Endothelial cell of umbilical vein (primary cell): ENCODE measurements around the gene CD300C. TPM values are rescaled to one million over a fixed set of nuclear protein-coding genes. Genes with fewer than 3 reads are reported as not detected.

ENCODE experiments used
- BruUV-seq: library from RNA; stranded (reverse); fragments of 400-500 nt; replicated peaks from 2 replicates; lab custom pipeline; 2021; lab: Mats Ljungman, UMichigan
- CTCF ChIA-PET: fragments of 300-600, 350-600 bp; sonication (Branson Sonifier 250); formaldehyde crosslinking; loops from one replicate; lab custom pipeline; 2021; ENCODE audit warnings: antibody characterized with exemption, inconsistent platforms; lab: Charles Lee
- POLR2A ChIA-PET: fragments of 300-600, 350-600 bp; sonication (Branson Sonifier 250); formaldehyde crosslinking; loops from one replicate; lab custom pipeline; 2021; ENCODE audit warnings: antibody characterized with exemption, inconsistent platforms; lab: Charles Lee
- DNase-seq: peaks from one replicate; pipeline ENCODE4 v3.0.0-alpha.2; 2011; ENCODE audit warnings: low read depth, low spot score
- FAIRE-seq: peaks from 2 replicates; lab custom pipeline; 2011; peaks lifted over from hg19 to GRCh38; lab: Jason Lieb, UNC
- H2AFZ ChIP-seq: 2 replicates; pipeline ENCODE4 v1.6.0; 2012; ENCODE audit warnings: low read depth, low read length, control low read depth, inconsistent platforms
- H3K27ac ChIP-seq: 2 replicates; pipeline ENCODE4 v1.5.1; 2011; ENCODE audit warnings: low read depth, mild to moderate bottlenecking, control low read depth, low read length, moderate library complexity; ENCODE audit not compliant: insufficient read depth
- H3K27me3 ChIP-seq, 2 experiments: 2 replicates each; pipeline versions ENCODE4 v1.6.0 to v1.6.1; 2011; ENCODE audit warnings: low read length in 2 of 2, mixed read lengths in 1 of 2; ENCODE audit not compliant: control insufficient read depth in 2 of 2, insufficient read depth in 2 of 2
- H3K36me3 ChIP-seq, 2 experiments: 2 replicates in 1 of 2; 3 replicates in 1 of 2; pipeline ENCODE4 v1.5.1; 2011; ENCODE audit warnings: low read length in 2 of 2, mild to moderate bottlenecking in 1 of 2, moderate library complexity in 1 of 2; ENCODE audit not compliant: control insufficient read depth in 2 of 2, insufficient read depth in 2 of 2; ENCODE audit errors: extremely low read depth in 1 of 2
- H3K4me1 ChIP-seq: 3 replicates; pipeline ENCODE4 v1.5.1; 2011; ENCODE audit warnings: mild to moderate bottlenecking, low read length; ENCODE audit not compliant: control insufficient read depth, insufficient read depth; ENCODE audit errors: extremely low read depth
- H3K4me2 ChIP-seq: 2 replicates; pipeline ENCODE4 v1.6.1; 2011; ENCODE audit warnings: low read length, control low read depth, mixed read lengths; ENCODE audit not compliant: insufficient read depth
- H3K4me3 ChIP-seq, 3 experiments: fragments of 200-600 bp in 1 of 3; sonication (generic), shearing (Covaris generic) in 1 of 3; replicated peaks in 1 of 3; 2 replicates each; pipeline ENCODE4 v1.5.1; 2011 to 2016; ENCODE audit warnings: control low read depth in 3 of 3, low read length in 3 of 3, mild to moderate bottlenecking in 2 of 3, inconsistent platforms in 1 of 3, low read depth in 1 of 3, moderate library complexity in 1 of 3; ENCODE audit not compliant: insufficient read depth in 1 of 3
- H3K79me2 ChIP-seq: 2 replicates; pipeline ENCODE4 v1.6.0; 2012; ENCODE audit warnings: low read length, inconsistent platforms; ENCODE audit not compliant: control insufficient read depth, insufficient read depth
- H3K9ac ChIP-seq: replicated peaks from 2 replicates; pipeline ENCODE3; 2011; ENCODE audit warnings: low read length, control low read depth; ENCODE audit not compliant: insufficient read depth; ENCODE audit errors: extremely low read depth
- H3K9me1 ChIP-seq: replicated peaks from 3 replicates; pipeline ENCODE4 v1.6.0; 2011; ENCODE audit warnings: mild to moderate bottlenecking, low read length; ENCODE audit not compliant: control insufficient read depth, insufficient read depth; ENCODE audit errors: extremely low read depth
- H3K9me3 ChIP-seq: replicated peaks from 2 replicates; pipeline ENCODE4 v1.5.1; 2012; ENCODE audit warnings: low read length, inconsistent platforms; ENCODE audit not compliant: control insufficient read depth, insufficient read depth
- H4K20me1 ChIP-seq: replicated peaks from 2 replicates; pipeline ENCODE3; 2011; ENCODE audit warnings: mild to moderate bottlenecking, low read length; ENCODE audit not compliant: control insufficient read depth, insufficient read depth; ENCODE audit errors: extremely low read depth
- EZH2 ChIP-seq: IDR thresholded peaks from 2 replicates; pipeline ENCODE4 v1.6.1; 2012; ENCODE audit warnings: borderline replicate concordance, low read depth, mild to moderate bottlenecking, moderate library complexity, low read length, inconsistent platforms; ENCODE audit not compliant: severe bottlenecking
- FOS ChIP-seq: IDR thresholded peaks from 2 replicates; pipeline ENCODE4 v1.6.1; 2011; ENCODE audit warnings: mild to moderate bottlenecking, low read length, moderate library complexity, borderline replicate concordance; ENCODE audit not compliant: insufficient read depth
- GATA2 ChIP-seq: IDR thresholded peaks from 2 replicates; pipeline ENCODE4 v1.7.0; 2011; ENCODE audit warnings: low read depth, mild to moderate bottlenecking, moderate library complexity, mixed read lengths, low read length; ENCODE audit not compliant: insufficient read length, insufficient read depth
- JUN ChIP-seq: IDR thresholded peaks from 2 replicates; pipeline ENCODE4 v1.6.1; 2011; ENCODE audit warnings: borderline replicate concordance, low read depth; ENCODE audit not compliant: insufficient read length, insufficient read depth
- MYC ChIP-seq: IDR thresholded peaks from one replicate; pipeline ENCODE4 v1.6.1; 2011; ENCODE audit warnings: mild to moderate bottlenecking, low read depth, low read length
- POLR2A ChIP-seq: IDR thresholded peaks from 2 replicates; pipeline ENCODE4 v1.6.1; 2012; ENCODE audit warnings: low read depth, mild to moderate bottlenecking, control low read depth, low read length
- POLR2AphosphoS5 ChIP-seq: IDR thresholded peaks from 2 replicates; pipeline ENCODE4 v1.6.1; 2012; ENCODE audit warnings: low read depth, mild to moderate bottlenecking, control low read depth, low read length, moderate library complexity; ENCODE audit not compliant: insufficient read depth
- dilution Hi-C: fragments of 300-500 bp; cut with MboI; formaldehyde crosslinking; loops from one replicate; pipeline ENCODE4 v1.15.0; 2019; ENCODE audit warnings: low sequenced_read_pairs; ENCODE audit not compliant: extremely low pct_ligation_motif_present
- intact Hi-C: fragments of 100-400 bp; cut with micrococcal nuclease; formaldehyde crosslinking; loops from one replicate; pipeline ENCODE4 v1.10.0; 2022
- polyA plus RNA-seq, 4 experiments: library from polyadenylated mRNA; depleted of rRNA in 3 of 4; stranded (reverse) in 3 of 4; unstranded in 1 of 4; fragments of >200 nt; gene quantifications; 2 replicates each; pipeline versions ENCODE4 v1.2.1 to v1.2.3, GENCODE V29; 2011 to 2012; ENCODE audit warnings: missing spikeins in 1 of 4
- total RNA-seq: library from RNA; stranded (reverse); gene quantifications from 2 replicates; pipeline ENCODE4 v1.2.3, GENCODE V29; 2021
- TF ChIP-seq, protein P1 (sequence below): IDR thresholded peaks from 2 replicates; pipeline ENCODE4 v1.6.1; 2011; ENCODE audit not compliant: insufficient read depth, insufficient read length
- TF ChIP-seq, protein P2 (sequence below), 2 donors: IDR thresholded peaks; 1 replicate in 1 of 2; 2 replicates in 1 of 2; pipeline ENCODE4 v1.5.1; 2011; ENCODE audit warnings: low read length in 2 of 2, mild to moderate bottlenecking in 2 of 2, moderate library complexity in 2 of 2, control low read depth in 1 of 2, inconsistent platforms in 1 of 2, low read depth in 1 of 2; ENCODE audit not compliant: insufficient read depth in 1 of 2; ENCODE audit errors: extremely low read depth in 1 of 2

CD300C gene
- total and polyA plus RNA-seq, 2 donors (not counting 3 experiments of a cell fraction or from before 2014, with no cell fraction given): not detected

DNA sequence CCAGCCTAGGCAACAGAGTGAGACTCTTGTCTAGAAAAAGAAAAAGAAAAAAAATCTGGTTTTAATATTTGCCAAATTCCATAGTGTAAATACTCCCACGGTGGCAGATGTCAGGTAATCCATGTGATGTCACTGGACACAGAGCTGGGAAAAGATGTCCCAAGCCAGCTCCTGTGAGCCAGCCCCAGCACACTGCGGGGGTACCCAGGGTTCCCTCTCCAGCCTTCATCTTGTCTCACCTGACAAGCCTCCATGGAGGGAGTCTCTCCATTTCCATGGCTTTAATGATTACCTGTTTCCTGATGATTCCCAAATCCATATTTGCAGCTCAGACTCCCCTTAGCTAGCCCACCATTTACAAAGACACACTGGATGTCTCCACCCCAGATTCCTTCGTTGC, 19.2 kb downstream of the CD300C start:
- POLR2A ChIA-PET: no interaction called here
- TF ChIP-seq POLR2AphosphoS5 (no peak), JUN (no peak), POLR2A (no peak), FOS (no peak), EZH2 (no peak), GATA2 (no peak), MYC (no peak)
- TF ChIP-seq, protein P1, sequence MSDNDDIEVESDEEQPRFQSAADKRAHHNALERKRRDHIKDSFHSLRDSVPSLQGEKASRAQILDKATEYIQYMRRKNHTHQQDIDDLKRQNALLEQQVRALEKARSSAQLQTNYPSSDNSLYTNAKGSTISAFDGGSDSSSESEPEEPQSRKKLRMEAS: no peak
- TF ChIP-seq, protein P2, sequence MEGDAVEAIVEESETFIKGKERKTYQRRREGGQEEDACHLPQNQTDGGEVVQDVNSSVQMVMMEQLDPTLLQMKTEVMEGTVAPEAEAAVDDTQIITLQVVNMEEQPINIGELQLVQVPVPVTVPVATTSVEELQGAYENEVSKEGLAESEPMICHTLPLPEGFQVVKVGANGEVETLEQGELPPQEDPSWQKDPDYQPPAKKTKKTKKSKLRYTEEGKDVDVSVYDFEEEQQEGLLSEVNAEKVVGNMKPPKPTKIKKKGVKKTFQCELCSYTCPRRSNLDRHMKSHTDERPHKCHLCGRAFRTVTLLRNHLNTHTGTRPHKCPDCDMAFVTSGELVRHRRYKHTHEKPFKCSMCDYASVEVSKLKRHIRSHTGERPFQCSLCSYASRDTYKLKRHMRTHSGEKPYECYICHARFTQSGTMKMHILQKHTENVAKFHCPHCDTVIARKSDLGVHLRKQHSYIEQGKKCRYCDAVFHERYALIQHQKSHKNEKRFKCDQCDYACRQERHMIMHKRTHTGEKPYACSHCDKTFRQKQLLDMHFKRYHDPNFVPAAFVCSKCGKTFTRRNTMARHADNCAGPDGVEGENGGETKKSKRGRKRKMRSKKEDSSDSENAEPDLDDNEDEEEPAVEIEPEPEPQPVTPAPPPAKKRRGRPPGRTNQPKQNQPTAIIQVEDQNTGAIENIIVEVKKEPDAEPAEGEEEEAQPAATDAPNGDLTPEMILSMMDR (IDR thresholded peaks at IDR 0.05; ENCODE audit: extremely low read depth in 1 of 2, insufficient read depth in 1 of 2, low read depth in 1 of 2, low read length in 2 of 2): no peak

More for the DNA sequence above, 19.2 kb downstream of the CD300C start:
- BruUV-seq: no TSS peak
- Histone ChIP-seq H3K4me3 (no peak overlapping the region), H3K27me3 (no peaks in the 10 kb centered on the region), H3K4me2 (no peak overlapping the region), H3K36me3 (no peaks in the 10 kb centered on the region), H3K27ac (no peak overlapping the region), H3K9ac (no peak overlapping the region), H3K9me3 (peaks cover 2% of the 10 kb centered on the region), H3K4me1 (no peaks in the 10 kb centered on the region), H3K79me2 (no peaks in the 10 kb centered on the region), H3K9me1 (no peaks in the 10 kb centered on the region), H4K20me1 (no peaks in the 10 kb centered on the region), H2AFZ (no peak overlapping the region)
- no peak for FAIRE-seq
- CTCF ChIA-PET: no interaction called here
- dilution Hi-C loops (no loop called here), intact Hi-C loops (no loop called here)
- DNase-seq: no peak
